Sigmoid colon (tissue), 7 donors: ENCODE measurements around the gene ZSCAN30. TPM values are rescaled to one million over a fixed set of nuclear protein-coding genes. Genes with fewer than 3 reads are reported as not detected.

Experiments used
- DNase-seq: peaks from one replicate; pipeline ENCODE4 v3.0.0-alpha.2; 2019
- H3K27ac ChIP-seq, 4 donors: fragments of 200-600 bp; sonication (generic); one replicate each; pipeline ENCODE4 v1.5.1; 2016 to 2019; ENCODE audit warnings: mild to moderate bottlenecking in 1 of 4
- H3K27me3 ChIP-seq, 3 donors: fragments of 200-600 bp; sonication (generic); one replicate each; pipeline ENCODE4 v1.5.1; 2019; ENCODE audit warnings: mild to moderate bottlenecking in 1 of 3
- H3K36me3 ChIP-seq, 4 donors: fragments of 200-600 bp; sonication (generic); one replicate each; pipeline ENCODE4 v1.5.1; 2016 to 2019
- H3K4me1 ChIP-seq, 4 donors: fragments of 200-600 bp; sonication (generic); one replicate each; pipeline ENCODE4 v1.5.1; 2017 to 2019
- H3K4me3 ChIP-seq, 4 donors: fragments of 200-600 bp; sonication (generic); one replicate each; pipeline ENCODE4 v1.5.1; 2017 to 2019; ENCODE audit warnings: mild to moderate bottlenecking in 2 of 4, moderate library complexity in 1 of 4
- H3K9me3 ChIP-seq, 4 donors: fragments of 200-600 bp in 3 of 4; sonication (generic) in 3 of 4; one replicate each; pipeline versions ENCODE4 v1.5.1 to v1.6.1; 2013 to 2019
- EP300 ChIP-seq, 4 donors: sonication (generic); formaldehyde crosslinking; IDR thresholded peaks; one replicate each; pipeline ENCODE4 v1.6.1; 2017; ENCODE audit warnings: antibody characterized with exemption in 4 of 4
- POLR2A ChIP-seq, 2 donors: fragments of 450-650 bp; IDR thresholded peaks; one replicate each; pipeline ENCODE4 v1.6.1; 2016; ENCODE audit warnings: antibody characterized with exemption in 2 of 2, mild to moderate bottlenecking in 2 of 2, moderate library complexity in 2 of 2
- POLR2AphosphoS5 ChIP-seq, 4 donors: sonication (generic); formaldehyde crosslinking; IDR thresholded peaks; one replicate each; pipeline ENCODE4 v1.6.1; 2017; ENCODE audit warnings: antibody characterized with exemption in 4 of 4
- WGBS, 2 donors: extraction: QIAGEN DNeasy Blood & Tissue Kit; methylation state at CpG; one replicate each; pipeline ENCODE4 v1.1.7; 2013; 5-methylcytosine and 5-hydroxymethylcytosine counted together
- intact Hi-C: fragments of 100-400 bp; cut with DNase I; formaldehyde crosslinking; loops from one replicate; pipeline ENCODE4 v1.15.1; 2023
- polyA plus RNA-seq, 3 donors: library from polyadenylated mRNA; stranded (reverse); fragments of 200-250 nt; gene quantifications; one replicate each; pipeline ENCODE4 v1.2.3, GENCODE V29; 2013
- total RNA-seq, 4 donors: library from RNA; depleted of rRNA; stranded (reverse); fragments of >200 nt; gene quantifications; one replicate each; pipeline ENCODE4 v1.1.0, GENCODE V29; 2016
- TF ChIP-seq, protein P1 (sequence below), 4 experiments: fragments of 450-650 bp in 3 of 4; fragments of 200-600 bp in 1 of 4; IDR thresholded peaks; one replicate each; pipeline ENCODE4 v1.5.1; 2016 to 2019; ENCODE audit warnings: antibody characterized with exemption in 4 of 4, mild to moderate bottlenecking in 3 of 4, moderate library complexity in 2 of 4
- donor health status: healthy with polysubstance abuse.
- donor health status: Bipolar disorder and iron deficiency.
- donor health status: healthy.

Gene ZSCAN30
- total and polyA plus RNA-seq, 7 donors: 2.5 to 25.8 (median 12.5) TPM

DNA sequence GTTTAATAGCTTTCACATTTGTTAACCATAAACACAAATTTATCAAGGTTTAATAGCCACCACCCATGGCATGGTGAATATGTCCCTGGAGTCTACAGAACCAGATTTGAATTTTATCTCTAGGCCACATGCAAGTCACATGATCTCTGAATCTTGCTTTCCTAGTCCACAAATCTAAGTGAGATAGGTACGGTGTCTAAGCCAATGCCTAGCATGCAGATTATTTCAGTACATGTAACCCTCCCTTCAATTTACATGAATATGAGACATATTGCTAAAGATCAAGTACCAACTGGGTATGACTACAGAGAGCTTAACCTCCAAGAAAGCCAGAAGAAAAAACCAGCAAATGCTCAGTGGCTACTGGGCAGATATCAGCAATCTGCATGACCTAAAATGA lies 44.2 kb upstream of the ZSCAN30 start:
- Histone ChIP-seq H3K27ac (no peak overlapping the region), H3K27me3 (no peaks in the 10 kb centered on the region), H3K4me1 (peaks cover 0 to 16% (median 9%) of the 10 kb centered on the region in 4 donors), H3K9me3 (no peaks in the 10 kb centered on the region), H3K4me3 (no peak overlapping the region), H3K36me3 (peaks cover under 1 to 80% (median 50%) of the 10 kb centered on the region in 4 donors)
- no peak for DNase-seq
- TF ChIP-seq EP300 (IDR thresholded peaks at IDR 0.05) (no peak), POLR2A (IDR thresholded peaks at IDR 0.05) (no peak), POLR2AphosphoS5 (IDR thresholded peaks at IDR 0.05) (no peak)
- TF ChIP-seq, protein P1, sequence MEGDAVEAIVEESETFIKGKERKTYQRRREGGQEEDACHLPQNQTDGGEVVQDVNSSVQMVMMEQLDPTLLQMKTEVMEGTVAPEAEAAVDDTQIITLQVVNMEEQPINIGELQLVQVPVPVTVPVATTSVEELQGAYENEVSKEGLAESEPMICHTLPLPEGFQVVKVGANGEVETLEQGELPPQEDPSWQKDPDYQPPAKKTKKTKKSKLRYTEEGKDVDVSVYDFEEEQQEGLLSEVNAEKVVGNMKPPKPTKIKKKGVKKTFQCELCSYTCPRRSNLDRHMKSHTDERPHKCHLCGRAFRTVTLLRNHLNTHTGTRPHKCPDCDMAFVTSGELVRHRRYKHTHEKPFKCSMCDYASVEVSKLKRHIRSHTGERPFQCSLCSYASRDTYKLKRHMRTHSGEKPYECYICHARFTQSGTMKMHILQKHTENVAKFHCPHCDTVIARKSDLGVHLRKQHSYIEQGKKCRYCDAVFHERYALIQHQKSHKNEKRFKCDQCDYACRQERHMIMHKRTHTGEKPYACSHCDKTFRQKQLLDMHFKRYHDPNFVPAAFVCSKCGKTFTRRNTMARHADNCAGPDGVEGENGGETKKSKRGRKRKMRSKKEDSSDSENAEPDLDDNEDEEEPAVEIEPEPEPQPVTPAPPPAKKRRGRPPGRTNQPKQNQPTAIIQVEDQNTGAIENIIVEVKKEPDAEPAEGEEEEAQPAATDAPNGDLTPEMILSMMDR (IDR thresholded peaks at IDR 0.05): no peak
- intact Hi-C loops: no loop called here
- WGBS, 2 donors: 99% methylated on average over 1 of the region's 1 CpG

GRCh38 chr18:35331367-35332087 lies 41.5 kb upstream of the ZSCAN30 start:
- Histone ChIP-seq H3K4me1 (peaks cover 0 to 14% (median 9%) of the 10 kb centered on the region in 4 donors), H3K27ac (no peak overlapping the region), H3K36me3 (peaks cover 0 to 53% (median 30%) of the 10 kb centered on the region in 4 donors), H3K4me3 (no peak overlapping the region), H3K27me3 (no peaks in the 10 kb centered on the region), H3K9me3 (no peaks in the 10 kb centered on the region)
- intact Hi-C loops: no loop called here
- WGBS, 2 donors: 73 to 81% methylated on average over 4 of the region's 4 CpGs
- TF ChIP-seq POLR2A (IDR thresholded peaks at IDR 0.05) (no peak), EP300 (IDR thresholded peaks at IDR 0.05) (no peak), POLR2AphosphoS5 (IDR thresholded peaks at IDR 0.05) (no peak)
- TF ChIP-seq, protein P1 (IDR thresholded peaks at IDR 0.05): no peak
- no peak for DNase-seq

DNA sequence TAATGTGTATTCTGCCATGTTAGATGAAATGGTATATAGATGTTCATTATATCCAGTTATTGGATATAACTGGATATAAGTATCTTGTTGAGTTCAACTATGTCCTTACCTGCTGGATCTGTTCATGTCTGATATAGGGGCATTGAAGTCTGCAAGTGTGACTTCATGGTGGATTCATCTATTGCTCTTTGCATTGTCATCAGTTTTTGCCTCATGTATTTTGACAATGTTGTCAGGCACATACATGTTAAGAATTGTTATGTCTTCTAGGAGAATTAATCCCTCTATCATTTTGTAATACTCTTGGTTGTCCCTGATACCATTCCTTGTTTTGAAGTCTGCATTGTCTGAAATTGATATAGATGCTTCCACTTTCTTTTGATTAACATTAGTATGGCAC lies 38.8 kb upstream of the ZSCAN30 start:
- no peak overlapping the region for H3K4me3 ChIP-seq
- H3K36me3 ChIP-seq: peaks cover 0 to 26% (median 12%) of the 10 kb centered on the region in 4 donors
- no peak for DNase-seq
- H3K4me1 ChIP-seq: no peaks in the 10 kb centered on the region
- H3K27me3 ChIP-seq: no peaks in the 10 kb centered on the region
- TF ChIP-seq POLR2A (IDR thresholded peaks at IDR 0.05) (no peak), EP300 (IDR thresholded peaks at IDR 0.05) (no peak), POLR2AphosphoS5 (IDR thresholded peaks at IDR 0.05) (no peak)
- TF ChIP-seq, protein P1 (IDR thresholded peaks at IDR 0.05): no peak
- no peak overlapping the region for H3K27ac ChIP-seq
- intact Hi-C loops: no loop called here
- H3K9me3 ChIP-seq: no peaks in the 10 kb centered on the region

DNA sequence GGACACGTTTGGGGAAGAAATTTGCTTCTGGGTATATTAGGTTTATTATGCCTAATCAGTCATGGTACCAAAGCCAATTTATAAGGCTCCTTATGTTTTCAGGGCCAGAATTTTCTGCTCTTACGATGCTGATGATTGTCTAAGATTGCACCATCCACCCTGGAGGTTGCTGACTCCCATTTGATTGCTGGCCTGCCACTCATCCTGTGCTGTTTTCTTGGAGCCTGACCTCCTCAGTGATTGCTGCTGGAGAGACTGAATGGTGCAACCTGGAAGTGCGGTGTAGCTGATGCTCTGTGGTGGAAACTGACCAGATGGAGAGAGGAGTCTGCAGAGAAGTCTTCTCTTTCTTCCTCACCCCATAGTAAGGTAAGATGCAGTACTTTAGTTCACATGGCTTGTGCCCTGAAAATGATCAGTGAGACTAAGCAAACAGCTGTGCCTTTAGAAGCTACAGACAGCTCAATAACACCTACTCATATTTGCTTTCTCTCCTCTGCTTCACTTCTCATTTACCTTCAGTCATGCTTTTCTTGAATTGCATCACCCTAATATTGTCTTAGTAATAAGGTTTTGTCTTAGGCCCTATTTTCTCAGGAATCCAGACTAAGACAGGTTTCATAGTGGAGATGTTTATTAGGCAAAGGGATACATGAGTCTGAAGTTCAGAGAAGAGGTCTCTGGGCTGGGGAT lies 36.8 kb upstream of the ZSCAN30 start:
- no peak for DNase-seq

More for the DNA sequence above, 36.8 kb upstream of the ZSCAN30 start:
- Histone ChIP-seq H3K4me1 (no peaks in the 10 kb centered on the region), H3K9me3 (no peaks in the 10 kb centered on the region), H3K4me3 (no peak overlapping the region), H3K27me3 (no peaks in the 10 kb centered on the region), H3K27ac (no peak overlapping the region), H3K36me3 (peaks cover 0 to 6% (median 3%) of the 10 kb centered on the region in 4 donors)
- 59 to 74% methylated on average over 3 of the region's 3 CpGs for WGBS, 2 donors
- intact Hi-C loops: no loop called here
- TF ChIP-seq POLR2A (IDR thresholded peaks at IDR 0.05): no peak
- no peak for TF ChIP-seq POLR2AphosphoS5 (IDR thresholded peaks at IDR 0.05)
- TF ChIP-seq, protein P1 (IDR thresholded peaks at IDR 0.05): no peak
- no peak for TF ChIP-seq EP300 (IDR thresholded peaks at IDR 0.05)
